ENCODE data around the gene ZNF212. TPM values are rescaled to one million over a fixed set of nuclear protein-coding genes. Genes with fewer than 3 reads are reported as not detected.
"Not testable (repeated sequence)": the region's sequence is repeated elsewhere in the genome, so short reads cannot be mapped to it uniquely, and the experiment has no call there.

The ZNF212 gene
- total RNA-seq, 4 donors from 2014 or later = 9.0 to 25.0 (median 14.0) TPM

GRCh38 chr7:149223176-149223575 lies 16.3 kb upstream of the ZNF212 start:
- TF ChIP-seq, protein P1, sequence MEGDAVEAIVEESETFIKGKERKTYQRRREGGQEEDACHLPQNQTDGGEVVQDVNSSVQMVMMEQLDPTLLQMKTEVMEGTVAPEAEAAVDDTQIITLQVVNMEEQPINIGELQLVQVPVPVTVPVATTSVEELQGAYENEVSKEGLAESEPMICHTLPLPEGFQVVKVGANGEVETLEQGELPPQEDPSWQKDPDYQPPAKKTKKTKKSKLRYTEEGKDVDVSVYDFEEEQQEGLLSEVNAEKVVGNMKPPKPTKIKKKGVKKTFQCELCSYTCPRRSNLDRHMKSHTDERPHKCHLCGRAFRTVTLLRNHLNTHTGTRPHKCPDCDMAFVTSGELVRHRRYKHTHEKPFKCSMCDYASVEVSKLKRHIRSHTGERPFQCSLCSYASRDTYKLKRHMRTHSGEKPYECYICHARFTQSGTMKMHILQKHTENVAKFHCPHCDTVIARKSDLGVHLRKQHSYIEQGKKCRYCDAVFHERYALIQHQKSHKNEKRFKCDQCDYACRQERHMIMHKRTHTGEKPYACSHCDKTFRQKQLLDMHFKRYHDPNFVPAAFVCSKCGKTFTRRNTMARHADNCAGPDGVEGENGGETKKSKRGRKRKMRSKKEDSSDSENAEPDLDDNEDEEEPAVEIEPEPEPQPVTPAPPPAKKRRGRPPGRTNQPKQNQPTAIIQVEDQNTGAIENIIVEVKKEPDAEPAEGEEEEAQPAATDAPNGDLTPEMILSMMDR (IDR thresholded peaks at IDR 0.05) = no peak
- TF ChIP-seq POLR2A (IDR thresholded peaks at IDR 0.05) = no peak
- WGBS, 2 donors = 95% methylated on average over 8 of the region's 8 CpGs
- H3K4me3 ChIP-seq (ENCODE audit: low read depth, poor library complexity, severe bottlenecking) = no peak overlapping the region
- intact Hi-C loops (cut with DNase I; ENCODE audit: low total_unique reads) = no loop called here
- no peak for DNase-seq (ENCODE audit: low spot score in 2 of 2)

- DNase-seq (ENCODE audit: low spot score in 2 of 2) = no peak
- TF ChIP-seq, protein P1 (IDR thresholded peaks at IDR 0.05) = no peak
- TF ChIP-seq POLR2A (IDR thresholded peaks at IDR 0.05) = no peak
- intact Hi-C loops (cut with DNase I; ENCODE audit: low total_unique reads) = no loop called here
- no peak overlapping the region for H3K4me3 ChIP-seq (ENCODE audit: low read depth, poor library complexity, severe bottlenecking)
- WGBS, 2 donors = 96 to 99% methylated on average over 22 to 24 of the region's 39 CpGs
Measured at GRCh38 chr7:149223761-149224160, 15.7 kb upstream of the ZNF212 start.

- H3K4me3 ChIP-seq (ENCODE audit: low read depth, poor library complexity, severe bottlenecking) = no peak overlapping the region
- WGBS, 2 donors = 91 to 94% methylated on average over 10 to 37 of the region's 37 CpGs
- TF ChIP-seq, protein P1 (IDR thresholded peaks at IDR 0.05) = no peak
- TF ChIP-seq POLR2A (IDR thresholded peaks at IDR 0.05) = no peak
- intact Hi-C loops (cut with DNase I; ENCODE audit: low total_unique reads) = no loop called here
- DNase-seq (ENCODE audit: low spot score in 2 of 2) = no peak
Measured at GRCh38 chr7:149224352-149224751, 15.1 kb upstream of the ZNF212 start.

- 94 to 96% methylated on average over 19 of the region's 19 CpGs for WGBS, 2 donors
- intact Hi-C loops (cut with DNase I; ENCODE audit: low total_unique reads) = no loop called here
- TF ChIP-seq, protein P1 (IDR thresholded peaks at IDR 0.05) = no peak
- TF ChIP-seq POLR2A (IDR thresholded peaks at IDR 0.05) = no peak
- H3K4me3 ChIP-seq (ENCODE audit: low read depth, poor library complexity, severe bottlenecking) = no peak overlapping the region
- no peak for DNase-seq (ENCODE audit: low spot score in 2 of 2)
Measured at GRCh38 chr7:149225106-149225505, 14.3 kb upstream of the ZNF212 start.

- H3K4me3 ChIP-seq (ENCODE audit: low read depth, poor library complexity, severe bottlenecking) = no peak overlapping the region
- intact Hi-C loops (cut with DNase I; ENCODE audit: low total_unique reads) = no loop called here
- TF ChIP-seq, protein P1 (IDR thresholded peaks at IDR 0.05) = no peak
- TF ChIP-seq POLR2A (IDR thresholded peaks at IDR 0.05) = no peak
- DNase-seq (ENCODE audit: low spot score in 2 of 2) = no peak
- 91 to 92% methylated on average over 21 to 22 of the region's 22 CpGs for WGBS, 2 donors
Measured at GRCh38 chr7:149225656-149226055, 13.8 kb upstream of the ZNF212 start.

- 90 to 92% methylated on average over 17 of the region's 17 CpGs for WGBS, 2 donors
- H3K4me3 ChIP-seq (ENCODE audit: low read depth, poor library complexity, severe bottlenecking); DNase-seq (ENCODE audit: low spot score in 2 of 2); intact Hi-C loops (cut with DNase I; ENCODE audit: low total_unique reads): not testable (repeated sequence)
Measured at GRCh38 chr7:149226366-149226765, 13.1 kb upstream of the ZNF212 start.

Measured in lower leg skin (tissue), 4 donors.